Hepatocyte (in vitro differentiated cells): ENCODE results near the gene SLC9A6.

Experiments
- CTCF ChIP-seq: fragments of 200-600 bp; sonication (generic); IDR thresholded peaks from 2 replicates; pipeline ENCODE4 v1.5.1; 2016; ENCODE audit warnings: antibody characterized with exemption, mild to moderate bottlenecking; ENCODE audit not compliant: poor library complexity
- EZH2phosphoT487 ChIP-seq: fragments of 200-600 bp; sonication (generic); IDR thresholded peaks from one replicate; pipeline ENCODE4 v1.6.1; 2018; ENCODE audit warnings: antibody characterized with exemption, mild to moderate bottlenecking, low read depth, moderate library complexity; ENCODE audit not compliant: unreplicated experiment, severe bottlenecking

- TF ChIP-seq CTCF = no peak
- no peak for TF ChIP-seq EZH2phosphoT487
Observed at GRCh38 chrX:136059350-136059749, 74.1 kb downstream of the SLC9A6 start.
